HG03442 (cell line): ENCODE measurements around the gene TEX38.
"Not testable (repeated sequence)": the region's sequence is repeated elsewhere in the genome, so short reads cannot be mapped to it uniquely, and the experiment has no call there.

Experiments
- ATAC-seq: cut with Tn5 transposase; IDR thresholded peaks from one replicate; pipeline ENCODE4 v1.9.1; 2021; ENCODE audit warnings: mild to moderate bottlenecking, moderate library complexity; ENCODE audit not compliant: unreplicated experiment

The TEX38 gene

GRCh38 chr1:46654698-46655097, 17.0 kb upstream of the TEX38 start:
- ATAC-seq, result not testable (repeated sequence)

- no peak for ATAC-seq
These were observed 15.8 kb upstream of the TEX38 start for GRCh38 chr1:46655848-46656247.

- no peak for ATAC-seq
These were observed 15.0 kb upstream of the TEX38 start for GRCh38 chr1:46656643-46657042.

GRCh38 chr1:46657775-46658174, 13.9 kb upstream of the TEX38 start:
- no peak for ATAC-seq

GRCh38 chr1:46659307-46659870, 12.3 kb upstream of the TEX38 start:
- peak; percentile 28 for ATAC-seq

- ATAC-seq, result peak; percentile 88
These were observed 11.5 kb upstream of the TEX38 start for GRCh38 chr1:46660116-46660515.

- ATAC-seq, result not testable (repeated sequence)
These were observed 8.7 kb upstream of the TEX38 start for GRCh38 chr1:46662919-46663318.

- ATAC-seq, result no peak
These were observed 5.7 kb upstream of the TEX38 start for GRCh38 chr1:46665983-46666382.

- ATAC-seq, result peak; percentile 83
These were observed 3.6 kb upstream of the TEX38 start, which contains the start of gene ATPAF1 for GRCh38 chr1:46667782-46668760. TSS of gene ATPAF1 (minus strand) at chr1:46668364. CDS start at chr1:46668322, 42 bp downstream.

GRCh38 chr1:46670134-46670533, 1.5 kb upstream of the TEX38 start:
- no peak for ATAC-seq

- ATAC-seq, result no peak
These were observed 1.0 kb downstream of the TEX38 start for GRCh38 chr1:46672696-46673095.

GRCh38 chr1:46673749-46674182, 2.1 kb downstream of the TEX38 start:
- ATAC-seq, result no peak

- ATAC-seq, result peak; percentile 70
These were observed 4.1 kb downstream of the TEX38 start for GRCh38 chr1:46675549-46676314.

- ATAC-seq, result no peak
These were observed 4.9 kb downstream of the TEX38 start for GRCh38 chr1:46676531-46676930.

GRCh38 chr1:46677339-46677738, 5.7 kb downstream of the TEX38 start:
- ATAC-seq, result no peak

GRCh38 chr1:46679789-46680573, 8.3 kb downstream of the TEX38 start:
- no peak for ATAC-seq

- no peak for ATAC-seq
These were observed 9.8 kb downstream of the TEX38 start for GRCh38 chr1:46681333-46682034.

GRCh38 chr1:46682064-46682463, 10.4 kb downstream of the TEX38 start:
- no peak for ATAC-seq

GRCh38 chr1:46684670-46685069, 13.0 kb downstream of the TEX38 start:
- no peak for ATAC-seq

- ATAC-seq, result no peak
These were observed 14.6 kb downstream of the TEX38 start for GRCh38 chr1:46686255-46686654.
